ENCODE measurements around the gene ARMH4.

The ARMH4 gene, protein sequence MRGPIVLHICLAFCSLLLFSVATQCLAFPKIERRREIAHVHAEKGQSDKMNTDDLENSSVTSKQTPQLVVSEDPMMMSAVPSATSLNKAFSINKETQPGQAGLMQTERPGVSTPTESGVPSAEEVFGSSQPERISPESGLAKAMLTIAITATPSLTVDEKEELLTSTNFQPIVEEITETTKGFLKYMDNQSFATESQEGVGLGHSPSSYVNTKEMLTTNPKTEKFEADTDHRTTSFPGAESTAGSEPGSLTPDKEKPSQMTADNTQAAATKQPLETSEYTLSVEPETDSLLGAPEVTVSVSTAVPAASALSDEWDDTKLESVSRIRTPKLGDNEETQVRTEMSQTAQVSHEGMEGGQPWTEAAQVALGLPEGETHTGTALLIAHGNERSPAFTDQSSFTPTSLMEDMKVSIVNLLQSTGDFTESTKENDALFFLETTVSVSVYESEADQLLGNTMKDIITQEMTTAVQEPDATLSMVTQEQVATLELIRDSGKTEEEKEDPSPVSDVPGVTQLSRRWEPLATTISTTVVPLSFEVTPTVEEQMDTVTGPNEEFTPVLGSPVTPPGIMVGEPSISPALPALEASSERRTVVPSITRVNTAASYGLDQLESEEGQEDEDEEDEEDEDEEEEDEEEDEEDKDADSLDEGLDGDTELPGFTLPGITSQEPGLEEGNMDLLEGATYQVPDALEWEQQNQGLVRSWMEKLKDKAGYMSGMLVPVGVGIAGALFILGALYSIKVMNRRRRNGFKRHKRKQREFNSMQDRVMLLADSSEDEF

DNA sequence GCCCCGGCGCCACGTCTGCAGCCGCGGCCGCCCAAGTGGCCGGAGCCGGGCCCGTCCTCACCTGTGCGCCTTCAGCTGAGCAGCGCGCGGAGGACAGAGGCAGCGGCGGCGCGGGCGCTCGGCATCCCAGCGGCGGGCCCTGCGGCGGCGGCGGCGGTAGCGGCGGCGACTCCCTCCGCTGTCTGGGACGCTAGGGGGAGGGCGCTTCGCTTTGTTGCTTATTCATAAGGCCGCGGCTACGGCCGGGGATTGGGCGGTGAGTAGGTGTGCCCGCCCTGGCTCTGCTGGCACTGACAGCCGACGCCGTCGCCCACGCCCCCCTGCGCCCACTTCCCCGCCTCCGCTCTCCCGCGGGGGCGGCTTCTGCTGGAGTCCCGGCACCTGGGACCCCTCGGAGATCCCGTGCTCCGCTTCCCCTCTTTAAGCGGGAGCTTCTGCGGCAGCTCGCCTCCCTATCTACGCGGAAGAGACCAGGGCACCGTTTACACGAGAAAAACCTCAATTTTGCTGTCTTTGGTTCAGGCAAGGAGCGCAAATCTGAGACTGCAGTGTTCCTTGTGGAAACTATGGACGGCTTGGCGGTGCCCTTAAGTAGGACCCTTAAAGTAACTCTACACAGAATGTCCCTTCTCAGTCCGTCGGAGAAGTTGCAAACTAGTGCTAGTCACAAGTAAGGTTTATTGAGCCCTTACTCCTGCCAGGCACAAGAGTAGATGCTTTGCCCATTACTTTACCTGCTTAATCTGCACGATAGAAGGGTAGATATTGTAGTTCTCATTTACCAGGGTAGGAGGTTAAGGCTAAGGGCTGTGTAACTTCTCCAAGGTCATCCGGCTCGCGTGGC is at the start of gene ARMH4:
Gene ARMH4, minus strand, starts transcription at position 200 of the 844 bp plus-strand sequence. CDS start 12,855 bp downstream, outside the sequence.
- peak; percentile 41 for DNase-seq (ENCODE audit: low read depth)

DNA sequence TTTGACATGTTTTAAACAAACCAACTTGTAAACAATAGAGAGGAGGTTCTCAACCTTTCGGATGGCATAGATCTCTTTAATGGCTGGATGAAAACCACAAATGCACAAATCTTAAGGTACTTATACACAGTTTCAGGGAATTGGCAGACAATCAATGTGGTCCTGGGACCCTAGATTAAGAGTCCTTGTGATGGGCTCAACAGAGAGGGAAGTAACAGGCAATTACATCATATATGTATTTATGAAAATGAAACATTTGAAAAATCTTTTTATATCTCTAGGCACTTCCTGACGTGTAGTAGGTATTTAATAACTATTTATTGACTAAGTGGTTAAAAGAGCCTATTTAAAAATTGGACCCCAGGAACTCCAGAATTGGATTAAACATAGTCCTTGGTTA is 48.8 kb upstream of the ARMH4 start:
- no peak for DNase-seq (ENCODE audit: low read depth)

DNA sequence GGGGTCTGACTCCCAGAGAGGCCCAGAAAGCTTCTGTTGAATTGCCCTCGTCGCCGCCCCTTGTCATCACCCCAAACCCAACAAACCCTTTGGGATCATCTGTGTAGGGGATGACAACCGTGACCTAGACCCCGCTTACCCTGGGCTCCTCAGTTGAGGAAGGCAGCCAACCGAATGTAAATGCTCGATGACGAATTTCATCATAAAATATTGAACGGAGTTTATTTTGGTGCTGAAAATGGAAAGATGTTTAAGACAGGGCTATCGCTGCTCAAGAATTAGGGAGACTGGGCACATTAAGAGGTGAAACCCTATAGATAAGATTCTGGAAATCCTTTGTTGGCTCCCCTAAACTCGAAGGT is 48.4 kb upstream of the ARMH4 start:
- DNase-seq (ENCODE audit: low read depth) = no peak

DNA sequence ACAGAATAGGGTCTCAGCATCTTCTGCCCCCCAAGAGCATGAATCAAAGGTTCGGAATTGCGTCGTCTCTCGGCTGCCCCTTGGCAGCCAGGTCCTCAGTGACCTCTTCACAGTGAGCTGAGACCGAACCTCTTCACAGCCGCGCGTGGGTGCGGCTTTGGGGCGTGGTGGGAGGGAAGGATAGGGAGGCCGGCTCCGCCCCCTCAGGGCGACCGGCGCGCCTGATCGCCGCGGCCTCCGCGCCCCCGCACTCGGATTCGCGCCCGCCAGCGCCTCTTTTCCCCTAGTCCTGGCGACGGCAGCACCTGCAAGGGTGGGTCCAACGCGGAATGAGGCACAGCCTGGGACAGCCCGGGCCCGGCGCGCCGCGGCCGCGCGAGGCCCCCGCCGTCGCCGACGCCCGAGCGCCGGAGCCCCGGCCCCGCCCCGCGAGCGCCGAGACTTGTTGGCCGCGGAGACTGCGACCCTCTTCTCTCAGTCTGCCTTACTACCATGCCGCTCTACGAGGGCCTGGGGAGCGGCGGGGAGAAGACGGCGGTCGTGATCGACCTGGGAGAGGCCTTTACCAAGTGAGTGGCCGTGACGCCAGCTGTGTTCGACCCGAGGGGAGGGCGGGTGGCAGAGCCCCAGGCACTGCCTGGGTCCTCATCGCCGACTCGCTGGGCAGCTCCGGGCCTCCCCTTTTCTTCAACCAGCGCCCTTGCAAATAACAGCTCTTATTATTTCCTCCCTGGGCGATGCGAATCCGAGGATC is 47.9 kb upstream of the ARMH4 start, which contains the start of gene ACTR10:
Gene ACTR10, plus strand, starts transcription at position 424 of the 754 bp plus-strand sequence. Its CDS starts 69 bp downstream, at position 493.
- peak; percentile 82 for DNase-seq (ENCODE audit: low read depth)

DNA sequence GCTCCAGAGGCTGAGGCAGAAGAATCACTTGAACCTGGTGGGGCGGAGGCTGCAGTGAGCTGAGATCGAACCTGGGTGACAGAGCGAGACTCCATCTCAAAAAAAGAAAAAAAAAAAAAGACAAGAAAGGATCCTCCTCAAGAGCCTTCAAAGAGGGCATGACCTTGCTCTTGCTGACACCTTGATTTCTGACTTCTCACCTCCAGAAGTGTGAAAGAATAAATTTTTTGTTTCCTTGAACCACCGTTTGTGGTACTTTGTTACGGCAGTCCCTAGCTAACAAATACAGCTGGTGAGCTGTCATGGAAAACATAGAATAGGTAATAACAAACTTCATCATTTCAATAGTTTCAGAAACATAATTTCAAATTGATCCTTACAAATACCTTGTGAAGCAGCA is 46.1 kb upstream of the ARMH4 start:
- no peak for DNase-seq (ENCODE audit: low read depth)

DNA sequence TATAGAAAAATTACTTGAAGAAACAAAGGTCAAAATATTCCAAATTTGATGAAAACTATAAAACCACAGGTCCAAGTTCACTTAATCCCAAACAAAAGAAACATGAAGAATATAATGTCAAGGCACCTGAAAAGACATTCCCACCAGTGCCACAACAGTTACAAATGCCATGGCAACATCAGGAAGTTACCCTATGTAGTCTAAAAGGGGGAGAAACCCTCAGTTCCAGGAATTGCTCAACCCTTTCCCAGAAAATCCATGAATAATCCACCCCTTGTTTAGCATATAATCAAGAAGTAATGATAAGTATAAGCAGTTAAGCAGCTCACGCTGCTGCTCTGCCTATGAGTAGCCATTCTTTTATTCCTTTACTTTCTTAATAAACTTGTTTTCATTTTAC is 44.2 kb upstream of the ARMH4 start:
- no peak for DNase-seq (ENCODE audit: low read depth)

DNA sequence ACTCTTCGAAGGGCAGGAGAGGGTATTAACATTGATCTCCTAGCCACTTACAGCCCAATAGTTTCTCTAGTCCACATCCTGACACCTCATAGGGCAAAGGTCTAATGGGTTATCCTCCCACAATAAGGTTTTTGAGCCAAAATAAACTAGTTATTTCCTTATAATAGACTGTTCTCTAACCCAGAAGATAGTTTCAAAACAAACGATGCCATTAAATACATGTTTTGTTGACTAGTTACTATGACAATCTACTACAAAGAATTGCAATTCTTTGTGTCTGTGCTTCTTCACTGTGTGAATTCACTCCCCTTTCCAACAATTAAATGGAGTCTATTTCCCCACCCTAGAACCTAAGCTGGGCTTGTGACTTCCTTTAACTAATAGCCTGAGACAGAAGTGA is 41.5 kb upstream of the ARMH4 start:
- no peak for DNase-seq (ENCODE audit: low read depth)

DNA sequence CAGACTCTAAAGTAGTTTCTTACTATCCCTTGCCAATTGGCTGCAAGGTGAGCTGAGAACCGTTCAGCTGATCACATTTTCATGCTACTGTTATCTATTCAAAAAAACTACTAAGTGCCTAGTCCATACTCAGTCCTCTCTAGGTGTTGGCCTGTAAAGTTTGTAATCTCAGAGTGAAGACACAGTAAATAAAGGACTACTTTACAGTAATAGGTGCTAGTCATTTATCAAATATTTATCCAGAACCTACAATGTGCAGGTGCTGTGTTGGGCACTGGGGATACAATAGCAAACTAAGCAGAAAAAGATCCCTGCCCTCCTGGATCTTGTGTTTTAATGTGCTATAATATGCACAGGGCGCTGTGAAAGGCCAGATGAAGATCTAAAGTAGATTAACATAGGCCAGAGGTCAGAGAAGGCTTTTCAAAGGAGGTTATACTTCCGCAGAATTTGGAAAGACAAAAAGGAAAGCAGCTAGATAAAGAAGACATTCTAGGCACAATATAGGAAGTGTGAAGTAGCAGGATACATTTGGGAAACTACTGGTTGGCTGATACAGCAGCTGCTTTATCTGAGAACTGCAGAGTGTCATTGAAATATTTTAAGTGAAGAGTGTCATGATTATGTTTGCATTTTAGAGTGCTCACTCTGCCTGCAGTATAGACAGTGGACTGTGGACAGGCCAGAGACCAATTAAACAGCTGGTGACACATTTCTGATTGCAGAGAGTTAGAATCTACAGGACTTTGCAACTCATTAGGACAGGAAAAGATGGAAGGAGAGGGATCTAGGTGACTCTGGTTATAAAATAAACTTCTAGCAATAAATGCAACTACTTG is 40.0 kb upstream of the ARMH4 start:
- no peak for DNase-seq (ENCODE audit: low read depth)

DNA sequence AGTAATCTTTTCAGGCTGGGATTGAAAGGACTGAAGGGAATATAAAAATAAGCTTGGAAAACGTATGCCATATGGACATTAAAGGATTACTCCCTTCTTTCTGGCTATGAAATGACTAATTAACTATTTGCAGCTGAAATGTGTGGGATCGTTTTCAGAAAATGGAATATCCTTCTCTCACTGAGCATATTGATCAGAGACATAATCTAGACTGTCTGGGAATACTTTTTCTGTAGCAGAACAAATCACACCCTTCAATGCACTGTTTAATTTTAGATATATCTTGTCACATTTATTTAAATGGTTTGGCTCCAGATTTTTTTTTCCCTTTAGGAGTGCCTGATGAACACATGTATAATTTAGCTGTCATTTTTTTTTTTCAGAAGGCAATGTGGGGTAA is 37.2 kb upstream of the ARMH4 start:
- DNase-seq (ENCODE audit: low read depth) = no peak

DNA sequence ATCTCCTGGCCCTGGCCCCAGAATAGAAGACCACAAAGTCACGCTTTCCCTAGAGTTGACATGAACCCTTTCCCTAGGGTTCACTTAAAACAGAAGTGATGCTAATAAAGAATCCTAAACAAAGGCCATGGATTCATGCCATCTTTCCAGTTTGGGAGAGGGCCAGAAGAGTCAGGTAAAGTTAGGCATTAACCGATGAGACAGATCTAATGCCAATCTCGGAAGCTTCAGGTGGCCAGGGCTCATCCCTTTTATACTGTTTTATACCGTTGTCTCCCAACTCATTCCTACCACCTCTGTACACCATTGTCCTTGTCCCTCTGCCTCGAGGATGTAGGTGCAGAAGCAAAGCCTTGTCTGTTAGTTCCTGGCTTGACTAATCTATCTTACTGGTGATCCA is 25.1 kb upstream of the ARMH4 start:
- DNase-seq (ENCODE audit: low read depth) = no peak

DNA sequence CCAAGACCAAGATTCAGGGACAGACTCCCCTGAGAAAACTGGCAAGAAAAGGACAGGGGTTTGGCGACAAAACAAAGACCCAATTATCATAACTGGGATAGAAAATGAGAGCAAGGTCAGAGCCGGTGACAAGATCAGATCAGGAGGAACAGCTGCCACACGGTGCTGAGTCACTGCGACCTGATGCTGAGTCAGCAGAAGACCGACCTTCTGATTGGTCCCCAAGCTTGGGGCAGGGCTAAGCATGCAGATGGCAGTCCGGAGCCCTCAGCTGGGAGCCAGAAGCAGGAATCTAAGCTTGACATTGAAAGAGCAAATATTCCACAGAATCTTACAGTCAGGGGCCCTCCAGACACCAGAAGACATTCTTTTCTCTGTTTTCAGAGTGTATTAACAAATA is 19.1 kb upstream of the ARMH4 start:
- DNase-seq (ENCODE audit: low read depth) = no peak

DNA sequence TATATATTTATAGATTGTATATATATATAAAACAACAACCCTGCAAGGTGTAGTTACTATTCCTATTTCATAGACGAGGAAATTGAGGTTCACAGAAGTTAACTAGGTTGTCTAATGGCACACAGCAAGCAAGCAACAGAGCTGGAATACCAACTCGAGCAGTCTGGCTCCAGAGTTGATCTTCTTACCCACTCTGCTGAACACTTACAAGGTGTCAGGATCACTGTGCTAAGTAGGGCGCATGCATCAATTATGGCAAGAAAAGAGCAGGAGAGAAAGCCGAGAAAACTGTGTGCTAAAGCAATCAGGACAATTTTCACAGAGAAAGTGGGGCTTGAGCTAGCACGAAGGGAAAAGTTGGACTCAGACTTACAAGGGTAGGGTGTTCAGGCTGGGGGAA is 15.9 kb upstream of the ARMH4 start:
- DNase-seq (ENCODE audit: low read depth) = no peak

DNA sequence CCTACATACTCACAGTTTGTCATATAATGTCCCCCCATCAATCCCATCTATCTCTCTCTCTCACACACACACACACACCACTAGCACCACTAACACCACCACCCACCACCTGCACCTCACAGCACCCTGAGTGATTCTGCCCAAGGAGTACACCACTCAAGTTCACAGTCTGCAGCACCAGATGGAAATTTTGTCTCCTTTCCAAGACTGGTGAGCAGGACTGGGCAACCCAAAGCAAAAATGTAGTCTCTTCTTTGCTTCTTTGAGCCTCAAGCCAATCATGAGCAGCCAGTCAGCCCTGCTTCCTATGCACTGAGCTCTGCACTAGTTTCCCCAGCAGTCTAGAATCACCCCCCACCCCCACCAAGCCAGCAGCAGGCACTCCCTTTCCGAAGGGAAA is 15.0 kb upstream of the ARMH4 start:
- DNase-seq (ENCODE audit: low read depth) = no peak

DNA sequence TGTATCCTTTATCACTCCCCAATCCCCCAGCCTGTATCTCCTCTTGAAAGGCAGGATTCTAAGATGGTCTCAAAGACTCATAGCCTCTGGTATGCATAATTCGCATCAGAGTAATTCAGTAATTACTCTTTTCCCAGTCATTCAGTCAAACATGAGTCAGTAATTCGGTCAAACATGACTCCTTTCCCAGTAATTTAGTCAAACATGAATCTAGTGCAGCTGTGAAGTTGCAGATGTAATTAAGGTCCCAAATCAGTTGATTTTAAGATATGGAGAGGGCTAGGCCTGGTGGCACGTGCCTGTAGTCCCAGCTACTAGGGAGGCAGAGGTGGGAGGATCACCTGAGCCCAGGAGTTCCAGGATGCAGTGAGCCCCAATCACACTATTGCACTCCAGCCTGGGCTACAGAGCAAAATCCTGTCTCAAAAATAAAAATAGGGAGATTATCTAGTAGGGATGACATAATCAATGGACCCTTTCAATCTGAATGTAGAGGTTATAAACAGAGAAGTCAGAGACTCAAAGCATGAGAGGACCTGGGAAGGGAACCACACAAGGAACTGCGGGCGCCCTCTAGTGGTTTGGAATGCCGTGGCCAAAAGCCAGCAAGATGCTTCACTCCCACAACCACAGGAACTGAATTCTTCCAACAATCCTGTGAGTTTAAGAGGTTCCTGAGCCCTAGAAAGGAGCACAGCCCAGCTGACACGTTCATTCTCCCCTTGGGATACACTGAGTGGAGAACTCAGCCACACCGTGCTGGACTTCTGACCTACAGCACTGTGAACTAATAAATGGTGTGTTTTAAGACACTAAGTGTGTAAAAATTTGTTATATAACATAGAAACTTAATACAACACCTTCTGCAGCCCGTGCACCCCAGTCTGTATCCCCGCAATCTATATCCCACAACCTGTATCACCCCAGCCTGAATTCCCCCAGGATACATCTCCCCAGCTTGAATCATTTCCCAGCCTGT is 14.3 kb upstream of the ARMH4 start:
- peak; percentile 51 for DNase-seq (ENCODE audit: low read depth)

DNA sequence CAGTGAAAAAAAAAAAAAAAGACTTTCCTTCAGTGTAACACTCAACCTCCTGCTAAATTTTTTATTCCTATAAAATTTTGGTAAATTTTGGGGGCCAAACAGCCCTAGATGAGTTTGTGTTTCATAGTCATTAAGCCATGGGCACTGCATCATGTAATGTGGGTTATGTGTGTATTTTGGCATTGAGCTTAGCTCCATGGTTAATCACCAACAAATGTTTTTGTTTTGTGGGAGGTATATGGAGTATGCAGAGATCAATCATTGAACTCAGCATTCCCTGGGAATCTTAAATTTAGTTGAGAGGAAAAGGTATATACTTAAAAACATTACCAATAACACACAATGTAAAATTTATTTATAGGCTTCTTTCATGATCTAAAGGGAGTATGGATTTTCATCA is 8.5 kb upstream of the ARMH4 start:
- no peak for DNase-seq (ENCODE audit: low read depth)

DNA sequence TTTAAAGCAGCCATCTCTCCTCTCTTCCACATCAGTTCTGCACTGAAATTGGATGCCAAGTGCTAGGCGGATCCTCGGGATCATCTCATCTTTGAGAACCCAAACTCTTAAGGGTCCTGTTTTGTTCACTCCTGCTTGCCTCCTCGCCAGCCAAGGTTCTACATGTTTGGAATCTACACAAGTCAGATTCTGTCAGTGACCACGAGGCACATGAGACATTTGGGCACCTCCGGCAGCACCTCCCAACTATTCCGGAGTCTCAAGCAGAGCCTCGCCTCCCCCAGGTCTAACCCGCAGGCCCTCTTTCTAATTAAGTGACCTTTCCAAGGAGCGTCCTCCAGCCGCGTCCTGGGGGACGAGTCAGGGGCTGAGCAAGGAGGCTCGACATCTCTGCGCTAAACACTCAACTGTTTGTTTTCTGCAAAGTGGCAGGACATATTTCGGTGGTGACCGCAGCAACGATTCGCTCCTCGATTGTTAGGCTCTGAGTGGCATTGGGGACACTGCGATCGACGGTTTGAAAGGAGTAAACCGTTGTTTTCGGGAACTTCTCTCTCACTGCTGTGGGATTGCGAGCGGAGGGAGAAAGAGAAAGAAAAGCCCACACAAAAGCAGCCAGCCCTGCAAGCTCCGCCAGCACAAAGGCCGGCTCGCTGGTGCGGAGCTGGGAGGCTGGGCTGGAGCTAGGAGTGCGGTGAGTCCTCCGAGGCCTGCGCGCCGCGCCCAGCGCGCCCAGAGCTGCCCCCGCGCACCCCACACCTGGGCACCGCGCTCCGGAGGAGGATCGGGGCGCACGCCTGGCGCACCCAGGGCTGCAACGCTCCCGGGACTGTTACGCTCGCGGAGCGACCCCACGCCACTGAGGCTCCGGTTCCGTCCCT is 640 bp downstream of the ARMH4 start:
- DNase-seq (ENCODE audit: low read depth) = no peak

DNA sequence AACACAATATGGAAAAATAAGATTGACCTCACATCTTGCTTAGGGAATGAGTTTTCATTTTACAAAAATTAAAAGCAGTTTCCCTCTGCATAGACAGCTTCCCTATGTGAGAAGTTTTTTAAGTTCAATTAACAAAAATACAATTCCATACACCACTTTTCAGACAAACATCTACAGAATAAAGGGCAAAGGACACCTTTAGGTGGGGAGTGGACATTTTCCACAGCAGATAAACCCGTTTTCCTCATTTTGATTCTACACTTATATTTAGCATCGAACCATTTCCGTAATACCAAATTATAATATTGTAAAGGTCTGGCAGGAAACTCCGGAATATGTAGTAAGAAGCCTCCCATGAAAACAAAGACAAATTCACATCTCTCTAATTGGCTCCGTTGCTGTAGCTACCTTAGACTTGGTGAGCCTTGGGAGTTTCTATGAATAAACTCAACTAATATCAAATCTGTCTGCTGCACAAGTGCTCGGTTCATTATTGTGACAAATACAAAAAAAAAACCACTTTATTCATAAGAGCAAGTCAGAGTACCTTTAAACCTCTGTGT is 1.7 kb downstream of the ARMH4 start:
- DNase-seq (ENCODE audit: low read depth) = no peak

DNA sequence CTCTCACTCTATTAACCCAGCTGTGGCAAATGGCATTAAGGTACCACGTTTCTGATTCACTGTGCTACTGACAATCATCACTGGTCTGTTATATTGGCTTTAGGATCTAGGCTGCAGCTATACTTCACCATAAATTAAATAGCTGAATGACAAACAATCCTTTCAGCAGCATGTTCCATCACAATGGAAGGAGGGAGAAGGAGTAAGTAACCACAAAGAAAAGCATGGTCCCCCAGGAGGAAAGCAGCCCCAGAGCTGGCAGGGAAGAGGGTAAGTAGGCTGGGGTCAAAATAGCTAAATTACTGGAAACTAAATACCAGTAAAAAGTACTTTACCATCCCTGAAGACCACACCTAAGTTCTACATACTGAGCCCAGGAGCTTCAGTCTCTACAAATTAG is 2.8 kb downstream of the ARMH4 start:
- DNase-seq (ENCODE audit: low read depth) = no peak

Data from activated T-helper 1 cell treated with Interleukin-2 at 50 U/mL for 16 hours (primary cell).